HG02642 (cell line): ENCODE results near the gene TMEM150A.
"Not testable (repeated sequence)": the region's sequence is repeated elsewhere in the genome, so short reads cannot be mapped to it uniquely, and the experiment has no call there.

ENCODE experiments used
- ATAC-seq: cut with Tn5 transposase; IDR thresholded peaks from one replicate; pipeline ENCODE4 v1.9.1; 2021; ENCODE audit warnings: mild to moderate bottlenecking; ENCODE audit not compliant: unreplicated experiment, poor library complexity

The TMEM150A gene

GRCh38 chr2:85595301-85596025, 7.0 kb downstream of the TMEM150A start, which contains the start of gene RNF181:
RNF181 (plus strand) TSS chr2:85595745; CDS start chr2:85595764, 19 bp downstream.
- ATAC-seq = peak; percentile 99

GRCh38 chr2:85594715-85595300, 7.7 kb downstream of the TMEM150A start:
- no peak for ATAC-seq

- no peak for ATAC-seq
Measured at GRCh38 chr2:85593023-85593422, 9.5 kb downstream of the TMEM150A start.

GRCh38 chr2:85592299-85592698, 10.2 kb downstream of the TMEM150A start:
- ATAC-seq = not testable (repeated sequence)

GRCh38 chr2:85591563-85591962, 10.9 kb downstream of the TMEM150A start:
- ATAC-seq = no peak

- ATAC-seq = no peak
Measured at GRCh38 chr2:85590950-85591349, 11.5 kb downstream of the TMEM150A start.

- ATAC-seq = no peak
Measured at GRCh38 chr2:85589982-85590791, 12.3 kb downstream of the TMEM150A start.

- ATAC-seq = no peak
Measured at GRCh38 chr2:85589181-85589580, 13.3 kb downstream of the TMEM150A start.

GRCh38 chr2:85588645-85589044, 13.9 kb downstream of the TMEM150A start:
- no peak for ATAC-seq

GRCh38 chr2:85588236-85588635, 14.3 kb downstream of the TMEM150A start:
- ATAC-seq = no peak

GRCh38 chr2:85585781-85586105, 16.8 kb downstream of the TMEM150A start:
- ATAC-seq = no peak

GRCh38 chr2:85584857-85585780, 17.4 kb downstream of the TMEM150A start:
- ATAC-seq = peak; percentile 43

GRCh38 chr2:85584354-85584856, 18.1 kb downstream of the TMEM150A start, which contains the start of gene VAMP5:
VAMP5 (plus strand) TSS chr2:85584431; CDS start chr2:85584491, 60 bp downstream.
- ATAC-seq = peak; percentile 57

GRCh38 chr2:85583667-85584353, 18.7 kb downstream of the TMEM150A start:
- no peak for ATAC-seq

- ATAC-seq = no peak
Measured at GRCh38 chr2:85582492-85582891, 20.0 kb downstream of the TMEM150A start.

GRCh38 chr2:85580206-85580605, 22.3 kb downstream of the TMEM150A start:
- ATAC-seq = no peak

- ATAC-seq = no peak
Measured at GRCh38 chr2:85579266-85579935, 23.1 kb downstream of the TMEM150A start.

- peak; percentile 49 for ATAC-seq
Measured at GRCh38 chr2:85578243-85579180, 24.0 kb downstream of the TMEM150A start.
